Measurements from ENCODE around the gene GADD45G. TPM values are rescaled to one million over a fixed set of nuclear protein-coding genes. Genes with fewer than 3 reads are reported as not detected.

Gene GADD45G
- polyA plus RNA-seq, 2 donors = 13.5 to 19.8 TPM

DNA sequence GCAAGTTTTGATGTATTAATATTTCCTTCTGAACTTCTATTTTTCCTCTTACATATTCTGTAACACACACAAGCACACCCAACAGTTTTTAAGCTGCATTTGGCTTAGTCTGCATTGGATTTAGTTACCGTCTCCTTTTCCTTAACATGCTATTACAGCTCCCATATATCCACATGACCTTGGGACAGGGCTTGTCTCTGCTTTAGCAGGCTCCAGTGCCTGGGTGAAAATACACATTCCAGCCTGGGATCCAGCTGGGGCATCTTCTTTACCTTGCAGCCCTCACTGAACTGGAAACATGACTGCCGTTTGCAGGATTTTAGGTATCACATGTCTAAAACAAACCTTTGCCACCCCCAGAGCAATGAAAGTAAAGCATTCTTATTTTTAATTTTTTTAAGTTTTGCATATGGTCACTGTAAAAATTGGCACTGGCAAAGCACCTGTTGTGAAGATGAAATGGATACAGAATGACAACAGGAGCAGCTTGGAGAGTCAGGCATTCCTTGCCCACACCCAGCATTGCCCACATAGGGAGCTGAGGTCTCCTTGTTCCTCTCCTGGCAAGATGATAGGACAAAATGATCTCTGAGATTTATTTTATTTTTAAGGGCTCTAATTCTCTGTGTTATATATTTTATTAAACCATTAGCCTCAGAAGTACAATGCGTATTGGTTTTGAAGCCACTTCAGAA is 4.0 kb downstream of the GADD45G start:
- H3K27me3 ChIP-seq (ENCODE audit: control insufficient read depth in 1 of 2, insufficient read depth in 2 of 2, low read length in 2 of 2) = no peaks in the 10 kb centered on the region
- peaks cover 3 to 7% of the 10 kb centered on the region in 2 donors for H3K4me1 ChIP-seq (ENCODE audit: control insufficient read depth in 2 of 2, insufficient read depth in 2 of 2, low read length in 1 of 2)
- no peak overlapping the region for H3K27ac ChIP-seq (ENCODE audit: low read depth in 2 of 2, low read length in 1 of 2)
- peaks cover 0 to 2% of the 10 kb centered on the region in 2 donors for H3K36me3 ChIP-seq (ENCODE audit: control insufficient read depth in 2 of 2, insufficient read depth in 2 of 2, low read length in 1 of 2)
- H3K4me3 ChIP-seq (ENCODE audit: low read depth in 1 of 2, low read length in 2 of 2) = no peak overlapping the region
- H3K9me3 ChIP-seq (ENCODE audit: control insufficient read depth in 2 of 2, insufficient read depth in 1 of 2, low read depth in 1 of 2, low read length in 1 of 2) = peaks cover 0 to 2% of the 10 kb centered on the region in 2 donors
- WGBS, 2 donors = 82 to 88% methylated on average over 3 of the region's 3 CpGs

DNA sequence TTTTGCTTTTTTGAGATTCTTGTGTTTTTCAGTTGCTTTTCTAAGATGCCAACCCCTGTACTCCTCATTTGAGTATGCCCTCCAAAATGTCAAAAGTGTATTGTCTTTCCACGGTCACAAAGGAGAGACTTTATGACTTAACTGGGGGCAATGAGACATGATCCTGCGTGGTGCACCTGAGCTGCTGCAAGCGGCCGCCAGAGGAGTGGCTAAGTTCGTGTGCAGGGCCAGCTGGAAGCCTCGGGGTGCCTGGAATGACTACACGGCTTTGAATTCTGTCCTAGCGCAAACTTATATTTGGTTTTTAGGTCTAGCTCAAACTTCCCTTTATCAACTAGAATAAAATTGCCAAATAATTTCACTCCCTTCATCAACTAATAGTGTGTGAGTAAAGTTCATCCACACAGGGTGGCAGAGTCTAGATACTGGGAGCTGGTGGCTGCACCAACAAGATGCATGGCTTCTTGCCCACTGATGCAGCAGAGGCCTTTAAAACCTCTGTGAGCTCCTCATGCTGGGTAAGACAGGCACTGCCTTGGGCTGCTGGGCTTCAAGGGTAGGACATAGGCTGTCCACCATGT is 4.7 kb downstream of the GADD45G start:
- H3K4me3 ChIP-seq (ENCODE audit: low read depth in 1 of 2, low read length in 2 of 2) = no peak overlapping the region
- peaks cover 0 to 2% of the 10 kb centered on the region in 2 donors for H3K9me3 ChIP-seq (ENCODE audit: control insufficient read depth in 2 of 2, insufficient read depth in 1 of 2, low read depth in 1 of 2, low read length in 1 of 2)
- H3K27me3 ChIP-seq (ENCODE audit: control insufficient read depth in 1 of 2, insufficient read depth in 2 of 2, low read length in 2 of 2) = no peaks in the 10 kb centered on the region
- WGBS, 2 donors = 76 to 86% methylated on average over 8 of the region's 8 CpGs
- H3K36me3 ChIP-seq (ENCODE audit: control insufficient read depth in 2 of 2, insufficient read depth in 2 of 2, low read length in 1 of 2) = peaks cover 0 to 2% of the 10 kb centered on the region in 2 donors
- H3K4me1 ChIP-seq (ENCODE audit: control insufficient read depth in 2 of 2, insufficient read depth in 2 of 2, low read length in 1 of 2) = peaks cover 0 to 4% of the 10 kb centered on the region in 2 donors
- no peak overlapping the region for H3K27ac ChIP-seq (ENCODE audit: low read depth in 2 of 2, low read length in 1 of 2)

DNA sequence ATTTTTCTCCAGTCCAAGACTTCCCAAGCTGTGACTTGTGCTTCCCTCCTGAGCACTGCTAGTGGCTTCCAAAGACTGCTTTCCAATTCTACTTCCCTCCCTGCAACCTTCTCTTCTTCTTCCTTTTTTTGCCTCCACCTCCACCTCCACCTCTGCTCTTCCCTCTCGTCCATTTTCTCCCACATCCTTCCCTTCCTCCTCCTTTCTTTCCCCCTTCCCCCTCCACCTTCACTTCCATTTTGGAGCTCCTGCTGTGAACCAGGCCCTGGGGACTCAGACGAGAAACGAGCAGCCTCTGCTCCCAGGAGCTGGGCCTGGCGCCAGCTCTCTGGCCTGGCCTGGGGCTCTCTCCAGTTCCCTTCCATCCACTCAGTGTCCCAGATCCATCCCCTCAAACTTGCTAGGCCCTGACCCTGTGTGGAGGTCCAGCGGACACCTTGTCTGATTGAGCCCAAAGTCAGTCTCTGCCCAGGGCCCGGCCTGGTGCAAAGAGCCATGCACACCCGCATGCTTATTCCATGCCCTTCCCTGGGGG is 5.6 kb downstream of the GADD45G start:
- Histone ChIP-seq H3K4me1 (ENCODE audit: control insufficient read depth in 2 of 2, insufficient read depth in 2 of 2, low read length in 1 of 2) (peaks cover 0 to 2% of the 10 kb centered on the region in 2 donors), H3K4me3 (ENCODE audit: low read depth in 1 of 2, low read length in 2 of 2) (no peak overlapping the region), H3K9me3 (ENCODE audit: control insufficient read depth in 2 of 2, insufficient read depth in 1 of 2, low read depth in 1 of 2, low read length in 1 of 2) (peaks cover 0 to 2% of the 10 kb centered on the region in 2 donors), H3K27me3 (ENCODE audit: control insufficient read depth in 1 of 2, insufficient read depth in 2 of 2, low read length in 2 of 2) (no peaks in the 10 kb centered on the region), H3K27ac (ENCODE audit: low read depth in 2 of 2, low read length in 1 of 2) (no peak overlapping the region), H3K36me3 (ENCODE audit: control insufficient read depth in 2 of 2, insufficient read depth in 2 of 2, low read length in 1 of 2) (peaks cover 0 to 2% of the 10 kb centered on the region in 2 donors)
- 85 to 86% methylated on average over 7 of the region's 7 CpGs for WGBS, 2 donors

- Histone ChIP-seq H3K36me3 (ENCODE audit: control insufficient read depth in 2 of 2, insufficient read depth in 2 of 2, low read length in 1 of 2) (no peaks in the 10 kb centered on the region), H3K9me3 (ENCODE audit: control insufficient read depth in 2 of 2, insufficient read depth in 1 of 2, low read depth in 1 of 2, low read length in 1 of 2) (peaks cover 0 to 2% of the 10 kb centered on the region in 2 donors), H3K4me1 (ENCODE audit: control insufficient read depth in 2 of 2, insufficient read depth in 2 of 2, low read length in 1 of 2) (peaks cover 0 to 2% of the 10 kb centered on the region in 2 donors), H3K27ac (ENCODE audit: low read depth in 2 of 2, low read length in 1 of 2) (no peak overlapping the region), H3K4me3 (ENCODE audit: low read depth in 1 of 2, low read length in 2 of 2) (no peak overlapping the region), H3K27me3 (ENCODE audit: control insufficient read depth in 1 of 2, insufficient read depth in 2 of 2, low read length in 2 of 2) (no peaks in the 10 kb centered on the region)
- WGBS, 2 donors = 94 to 95% methylated on average over 5 of the region's 5 CpGs
Observed at GRCh38 chr9:89611425-89611824, 6.6 kb downstream of the GADD45G start.

DNA sequence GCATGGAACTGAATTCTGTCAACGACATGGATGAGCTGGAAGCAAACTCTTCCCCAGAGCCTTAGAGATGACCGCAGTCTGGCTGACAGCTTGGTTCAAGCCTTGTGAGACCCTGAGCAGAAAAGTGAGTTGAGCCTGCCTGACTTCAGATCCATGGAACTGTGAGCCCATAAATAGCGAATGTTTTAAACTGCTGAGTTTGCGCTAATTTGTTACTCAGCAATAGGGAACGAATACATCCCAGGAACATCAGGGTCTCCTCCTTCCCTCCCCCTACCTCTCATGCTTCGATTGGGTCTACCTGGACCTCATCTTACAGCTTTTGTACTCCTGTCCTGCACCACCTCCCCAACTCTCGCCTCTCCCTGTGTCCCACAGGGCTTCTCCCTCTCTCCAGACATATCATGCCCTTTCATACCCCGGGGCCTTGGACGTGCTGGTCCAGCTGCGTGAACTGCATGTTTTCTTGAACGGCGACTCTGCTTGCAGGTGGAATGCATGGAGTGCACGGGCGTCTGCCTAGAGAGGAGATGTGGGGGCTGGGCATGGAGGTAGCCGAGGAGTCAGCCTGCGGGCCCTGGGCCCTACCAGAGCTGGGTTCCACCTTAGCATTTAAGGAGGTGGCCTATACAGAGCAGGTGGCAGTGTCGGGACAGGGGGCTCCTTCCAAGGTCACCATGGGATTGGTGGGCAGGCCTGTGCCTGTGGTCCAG is 7.9 kb downstream of the GADD45G start:
- Histone ChIP-seq H3K4me3 (ENCODE audit: low read depth in 1 of 2, low read length in 2 of 2) (no peak overlapping the region), H3K4me1 (ENCODE audit: control insufficient read depth in 2 of 2, insufficient read depth in 2 of 2, low read length in 1 of 2) (no peaks in the 10 kb centered on the region), H3K27me3 (ENCODE audit: control insufficient read depth in 1 of 2, insufficient read depth in 2 of 2, low read length in 2 of 2) (no peaks in the 10 kb centered on the region), H3K36me3 (ENCODE audit: control insufficient read depth in 2 of 2, insufficient read depth in 2 of 2, low read length in 1 of 2) (no peaks in the 10 kb centered on the region), H3K9me3 (ENCODE audit: control insufficient read depth in 2 of 2, insufficient read depth in 1 of 2, low read depth in 1 of 2, low read length in 1 of 2) (peaks cover 0 to 2% of the 10 kb centered on the region in 2 donors), H3K27ac (ENCODE audit: low read depth in 2 of 2, low read length in 1 of 2) (no peak overlapping the region)
- 94 to 96% methylated on average over 17 of the region's 17 CpGs for whole genome bisulfite sequencing, 2 donors

GRCh38 chr9:89613912-89614892 is 9.4 kb downstream of the GADD45G start:
- Histone ChIP-seq H3K9me3 (ENCODE audit: control insufficient read depth in 2 of 2, insufficient read depth in 1 of 2, low read depth in 1 of 2, low read length in 1 of 2) (peaks cover 0 to 2% of the 10 kb centered on the region in 2 donors), H3K27me3 (ENCODE audit: control insufficient read depth in 1 of 2, insufficient read depth in 2 of 2, low read length in 2 of 2) (no peaks in the 10 kb centered on the region), H3K36me3 (ENCODE audit: control insufficient read depth in 2 of 2, insufficient read depth in 2 of 2, low read length in 1 of 2) (no peaks in the 10 kb centered on the region), H3K4me1 (ENCODE audit: control insufficient read depth in 2 of 2, insufficient read depth in 2 of 2, low read length in 1 of 2) (peaks cover 0 to 2% of the 10 kb centered on the region in 2 donors), H3K27ac (ENCODE audit: low read depth in 2 of 2, low read length in 1 of 2) (no peak overlapping the region), H3K4me3 (ENCODE audit: low read depth in 1 of 2, low read length in 2 of 2) (no peak overlapping the region)
- WGBS, 2 donors = 88% methylated on average over 10 of the region's 10 CpGs

GRCh38 chr9:89615661-89616060 is 10.8 kb downstream of the GADD45G start:
- Histone ChIP-seq H3K27ac (ENCODE audit: low read depth in 2 of 2, low read length in 1 of 2) (no peak overlapping the region), H3K9me3 (ENCODE audit: control insufficient read depth in 2 of 2, insufficient read depth in 1 of 2, low read depth in 1 of 2, low read length in 1 of 2) (peaks cover 0 to 2% of the 10 kb centered on the region in 2 donors)
- 92 to 93% methylated on average over 2 of the region's 2 CpGs for WGBS, 2 donors

DNA sequence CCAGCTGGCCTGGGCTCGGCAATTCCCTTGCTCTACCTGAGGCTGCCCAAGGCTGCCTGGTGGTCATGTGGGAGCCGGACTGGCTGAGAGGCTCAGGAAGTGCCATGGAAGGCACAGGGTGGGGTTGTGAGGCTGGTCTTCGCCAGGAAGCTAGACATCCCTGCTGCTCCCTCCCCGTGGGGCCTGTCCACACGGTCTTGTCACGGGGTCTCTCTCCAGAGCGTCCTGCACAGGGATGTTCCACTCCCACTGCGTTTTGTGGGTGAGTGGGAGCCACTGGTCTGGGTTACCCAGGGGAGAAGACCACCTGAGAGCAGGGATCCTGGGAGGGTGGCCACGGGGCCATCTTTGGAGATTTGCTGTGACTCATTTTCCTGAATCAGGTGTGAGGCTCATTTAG is 11.6 kb downstream of the GADD45G start:
- no peaks in the 10 kb centered on the region for H3K36me3 ChIP-seq (ENCODE audit: control insufficient read depth in 2 of 2, insufficient read depth in 2 of 2, low read length in 1 of 2)
- no peaks in the 10 kb centered on the region for H3K27me3 ChIP-seq (ENCODE audit: control insufficient read depth in 1 of 2, insufficient read depth in 2 of 2, low read length in 2 of 2)
- peaks cover 0 to 2% of the 10 kb centered on the region in 2 donors for H3K9me3 ChIP-seq (ENCODE audit: control insufficient read depth in 2 of 2, insufficient read depth in 1 of 2, low read depth in 1 of 2, low read length in 1 of 2)
- H3K4me1 ChIP-seq (ENCODE audit: control insufficient read depth in 2 of 2, insufficient read depth in 2 of 2, low read length in 1 of 2) = peaks cover 0 to 2% of the 10 kb centered on the region in 2 donors
- no peak overlapping the region for H3K4me3 ChIP-seq (ENCODE audit: low read depth in 1 of 2, low read length in 2 of 2)
- no peak overlapping the region for H3K27ac ChIP-seq (ENCODE audit: low read depth in 2 of 2, low read length in 1 of 2)
- 89 to 92% methylated on average over 9 of the region's 9 CpGs for WGBS, 2 donors

More at GRCh38 chr9:89615661-89616060, 10.8 kb downstream of the GADD45G start:
- Histone ChIP-seq H3K36me3 (ENCODE audit: control insufficient read depth in 2 of 2, insufficient read depth in 2 of 2, low read length in 1 of 2) (no peaks in the 10 kb centered on the region), H3K4me1 (ENCODE audit: control insufficient read depth in 2 of 2, insufficient read depth in 2 of 2, low read length in 1 of 2) (peaks cover 0 to 2% of the 10 kb centered on the region in 2 donors), H3K27me3 (ENCODE audit: control insufficient read depth in 1 of 2, insufficient read depth in 2 of 2, low read length in 2 of 2) (no peaks in the 10 kb centered on the region), H3K4me3 (ENCODE audit: low read depth in 1 of 2, low read length in 2 of 2) (no peak overlapping the region)

GRCh38 chr9:89617978-89618377 is 13.2 kb downstream of the GADD45G start:
- Histone ChIP-seq H3K27me3 (ENCODE audit: control insufficient read depth in 1 of 2, insufficient read depth in 2 of 2, low read length in 2 of 2) (no peaks in the 10 kb centered on the region), H3K36me3 (ENCODE audit: control insufficient read depth in 2 of 2, insufficient read depth in 2 of 2, low read length in 1 of 2) (no peaks in the 10 kb centered on the region), H3K9me3 (ENCODE audit: control insufficient read depth in 2 of 2, insufficient read depth in 1 of 2, low read depth in 1 of 2, low read length in 1 of 2) (no peaks in the 10 kb centered on the region), H3K4me3 (ENCODE audit: low read depth in 1 of 2, low read length in 2 of 2) (no peak overlapping the region), H3K27ac (ENCODE audit: low read depth in 2 of 2, low read length in 1 of 2) (no peak overlapping the region), H3K4me1 (ENCODE audit: control insufficient read depth in 2 of 2, insufficient read depth in 2 of 2, low read length in 1 of 2) (peaks cover 0 to 2% of the 10 kb centered on the region in 2 donors)
- WGBS, 2 donors = 60 to 77% methylated on average over 2 of the region's 2 CpGs
